NCI-H510A treated with DMSO at 0.1 percent for 48 hours (cell line): ENCODE data around the gene NUDCD3.
"Not testable (repeated sequence)": the region's sequence is repeated elsewhere in the genome, so short reads cannot be mapped to it uniquely, and the experiment has no call there.

Experiments used
- DNase-seq: peaks from one replicate; lab custom pipeline; 2025; lab: John Stamatoyannopoulos, UW

NUDCD3 gene

GRCh38 chr7:44447874-44448425, 42.5 kb downstream of the NUDCD3 start:
- no peak for DNase-seq

- DNase-seq = no peak
Measured at GRCh38 chr7:44445986-44446671, 44.3 kb downstream of the NUDCD3 start.

- no peak for DNase-seq
Measured at GRCh38 chr7:44441079-44441478, 49.4 kb downstream of the NUDCD3 start.

- no peak for DNase-seq
Measured at GRCh38 chr7:44440577-44441078, 49.8 kb downstream of the NUDCD3 start.

GRCh38 chr7:44439926-44440325, 50.5 kb downstream of the NUDCD3 start:
- no peak for DNase-seq

GRCh38 chr7:44438816-44439215, 51.6 kb downstream of the NUDCD3 start:
- no peak for DNase-seq

GRCh38 chr7:44434201-44434600, 56.3 kb downstream of the NUDCD3 start:
- no peak for DNase-seq

- no peak for DNase-seq
Measured at GRCh38 chr7:44433255-44434022, 57.0 kb downstream of the NUDCD3 start.

GRCh38 chr7:44432381-44432977, 58.0 kb downstream of the NUDCD3 start:
- DNase-seq = no peak

- peak; percentile 25 for DNase-seq
Measured at GRCh38 chr7:44431091-44431608, 59.3 kb downstream of the NUDCD3 start.

- no peak for DNase-seq
Measured at GRCh38 chr7:44430054-44430453, 60.4 kb downstream of the NUDCD3 start.

GRCh38 chr7:44424762-44425161, 65.7 kb downstream of the NUDCD3 start:
- DNase-seq = not testable (repeated sequence)

- no peak for DNase-seq
Measured at GRCh38 chr7:44416941-44417340, 73.5 kb downstream of the NUDCD3 start.

- DNase-seq = no peak
Measured at GRCh38 chr7:44415510-44415909, 74.9 kb downstream of the NUDCD3 start.

GRCh38 chr7:44415047-44415446, 75.4 kb downstream of the NUDCD3 start:
- DNase-seq = no peak

GRCh38 chr7:44411306-44411705, 79.2 kb downstream of the NUDCD3 start:
- no peak for DNase-seq

- no peak for DNase-seq
Measured at GRCh38 chr7:44408596-44408995, 81.9 kb downstream of the NUDCD3 start.

GRCh38 chr7:44403775-44404174, 86.7 kb downstream of the NUDCD3 start:
- DNase-seq = no peak

GRCh38 chr7:44403176-44403759, 87.2 kb downstream of the NUDCD3 start:
- DNase-seq = no peak

- no peak for DNase-seq
Measured at GRCh38 chr7:44402401-44403060, 87.9 kb downstream of the NUDCD3 start.

GRCh38 chr7:44401692-44402091, 88.8 kb downstream of the NUDCD3 start:
- no peak for DNase-seq
